HepG2 (cell line): ENCODE data around the gene CCDC88B. TPM values are rescaled to one million over a fixed set of nuclear protein-coding genes. Genes with fewer than 3 reads are reported as not detected.
A peak's percentile ranks its signal among the peaks of the same experiment; 100 is the strongest.

Experiments
- CENPBD1 ChIP-seq: sonication (generic); formaldehyde crosslinking; IDR thresholded peaks from 2 replicates; pipeline ENCODE4 v1.8.0; 2022; ENCODE audit warnings: missing genetic modification reagents, low read depth, mild to moderate bottlenecking, borderline replicate concordance
- CTCF ChIP-seq: sonication (generic); formaldehyde crosslinking; IDR thresholded peaks from 2 replicates; pipeline ENCODE4 v1.5.0; 2020; ENCODE audit warnings: mild to moderate bottlenecking, missing genetic modification reagents, moderate library complexity
- EP300 ChIP-seq, 3 experiments: sonication (generic) in 1 of 3; formaldehyde crosslinking in 1 of 3; IDR thresholded peaks; 2 replicates each; pipeline versions ENCODE4 v1.5.1 to v1.6.1; 2011 to 2020; ENCODE audit warnings: low read depth in 2 of 3, low read length in 2 of 3, borderline replicate concordance in 1 of 3, improper control_type of control experiment in 1 of 3, mild to moderate bottlenecking in 1 of 3, missing genetic modification reagents in 1 of 3, moderate library complexity in 1 of 3
- FOXA3 ChIP-seq: IDR thresholded peaks from 2 replicates; pipeline ENCODE4 v1.6.1; 2016; ENCODE audit warnings: missing genetic modification reagents, missing compliant biosample characterization
- FOXP4 ChIP-seq: sonication (generic); formaldehyde crosslinking; IDR thresholded peaks from 2 replicates; pipeline ENCODE4 v1.4.0; 2020; ENCODE audit warnings: missing genetic modification reagents
- GMEB2 ChIP-seq: IDR thresholded peaks from 2 replicates; pipeline ENCODE4 v1.6.1; 2016; ENCODE audit warnings: missing biosample characterization, missing genetic modification reagents, low read depth
- MED8 ChIP-seq: sonication (generic); formaldehyde crosslinking; IDR thresholded peaks from 2 replicates; pipeline ENCODE4 v1.8.1; 2023; ENCODE audit warnings: mild to moderate bottlenecking, missing genetic modification reagents; ENCODE audit not compliant: insufficient replicate concordance
- MLX ChIP-seq: IDR thresholded peaks from 2 replicates; pipeline ENCODE4 v1.6.1; 2016
- NFIC ChIP-seq: IDR thresholded peaks from 2 replicates; pipeline ENCODE4 v1.6.1; 2012; ENCODE audit warnings: mild to moderate bottlenecking, low read length, inconsistent platforms
- PAXIP1 ChIP-seq: sonication (generic); formaldehyde crosslinking; conservative IDR thresholded peaks from 2 replicates; pipeline ENCODE4 v1.4.0; 2020; ENCODE audit warnings: mild to moderate bottlenecking, missing genetic modification reagents, moderate library complexity
- RARG ChIP-seq: sonication (generic); formaldehyde crosslinking; IDR thresholded peaks from 2 replicates; pipeline ENCODE4 v1.4.0; 2020; ENCODE audit warnings: low read depth, mild to moderate bottlenecking, missing genetic modification reagents
- RFXAP ChIP-seq: sonication (generic); formaldehyde crosslinking; IDR thresholded peaks from 2 replicates; pipeline ENCODE4 v1.4.0; 2020; ENCODE audit warnings: missing genetic modification reagents, borderline replicate concordance
- SRY ChIP-seq: sonication (generic); formaldehyde crosslinking; IDR thresholded peaks from 2 replicates; pipeline ENCODE4 v1.8.0; 2022; ENCODE audit warnings: mild to moderate bottlenecking, missing genetic modification reagents
- THYN1 ChIP-seq: sonication (generic); formaldehyde crosslinking; IDR thresholded peaks from 2 replicates; pipeline ENCODE4 v1.8.1; 2023; ENCODE audit warnings: low read depth, mild to moderate bottlenecking, moderate library complexity, missing genetic modification reagents, borderline replicate concordance
- ZNF326 ChIP-seq: sonication (generic); formaldehyde crosslinking; IDR thresholded peaks from 2 replicates; pipeline ENCODE4 v1.4.0; 2020; ENCODE audit warnings: missing genetic modification reagents, borderline replicate concordance
- ZNF343 ChIP-seq: sonication (generic); formaldehyde crosslinking; IDR thresholded peaks from 2 replicates; pipeline ENCODE4 v1.4.0; 2020; ENCODE audit warnings: mild to moderate bottlenecking, missing genetic modification reagents
- ZNF354B ChIP-seq: sonication (generic); formaldehyde crosslinking; IDR thresholded peaks from 2 replicates; pipeline ENCODE4 v1.8.0; 2022; ENCODE audit warnings: mild to moderate bottlenecking, missing genetic modification reagents
- ZNF780A ChIP-seq: sonication (generic); formaldehyde crosslinking; IDR thresholded peaks from 2 replicates; pipeline ENCODE4 v1.8.0; 2022; ENCODE audit warnings: mild to moderate bottlenecking, missing genetic modification reagents, moderate library complexity
- polyA plus RNA-seq, 8 experiments: library from polyadenylated mRNA; depleted of rRNA in 3 of 8; stranded (reverse) in 7 of 8; unstranded in 1 of 8; fragments of >200 nt; fragmentation: Illumina TruSeq in 4 of 8; extraction: Trizol in 4 of 8; gene quantifications; 2 replicates each; pipeline versions ENCODE4 v1.2.1 to v1.2.3, GENCODE V29; 2011 to 2016; ENCODE audit warnings: low read depth in 4 of 8, missing spikeins in 1 of 8, mixed read lengths in 1 of 8; ENCODE audit not compliant: insufficient read depth in 1 of 8
- total RNA-seq, 5 experiments: library from RNA; depleted of rRNA; stranded (reverse); fragments of >200 nt; fragmentation: Illumina TruSeq; extraction: Trizol; gene quantifications; 2 replicates each; pipeline ENCODE4 v1.2.3, GENCODE V29; 2016; ENCODE audit warnings: low read depth in 1 of 5

CCDC88B gene
- total and polyA plus RNA-seq, 2 of the 13 experiments (the other 11 are each of a cell fraction or from before 2014, with no cell fraction given), result 3.6 to 4.8 TPM

GRCh38 chr11:64358907-64359711 is 19.1 kb downstream of the CCDC88B start, which contains the start of gene RPS6KA4 (continued):
- TF ChIP-seq CENPBD1 (CRISPR knock-in tag) (no peak), NFIC (no peak), FOXP4 (CRISPR knock-in tag) (no peak), ZNF354B (CRISPR knock-in tag) (0 out of 2 replicates have a peak, but pooled peaks have one; percentile 32), ZNF343 (CRISPR knock-in tag) (no peak), MED8 (no peak), CTCF (CRISPR knock-in tag) (no peak), GMEB2 (CRISPR knock-in tag) (no peak), RFXAP (CRISPR knock-in tag) (no peak), PAXIP1 (CRISPR knock-in tag) (no peak), THYN1 (CRISPR knock-in tag) (no peak), ZNF780A (CRISPR knock-in tag) (no peak), MLX (CRISPR knock-in tag) (peak; percentile 89), ZNF326 (CRISPR knock-in tag) (no peak), RARG (CRISPR knock-in tag) (no peak), EP300 (IDR thresholded peaks at IDR 0.05; ENCODE audit: low read depth in 2 of 2, low read length in 2 of 2) (no peak), EP300 (CRISPR knock-in tag; IDR thresholded peaks at IDR 0.05; ENCODE audit: borderline replicate concordance) (no peak), FOXA3 (CRISPR knock-in tag) (no peak), SRY (CRISPR knock-in tag) (no peak)
